Panc1 (cell line): Measurements from ENCODE around the gene GNAZ. TPM values are rescaled to one million over a fixed set of nuclear protein-coding genes. Genes with fewer than 3 reads are reported as not detected.

Experiments used
- ATAC-seq: fragments of 200-7000 bp; cut with Tn5 transposase; 2 replicates; pipeline ENCODE4 v1.9.1; 2020; ENCODE audit warnings: mild to moderate bottlenecking, moderate library complexity
- BruUV-seq: library from RNA; stranded (reverse); fragments of 400-500 nt; replicated peaks from 2 replicates; lab custom pipeline; 2021; lab: Mats Ljungman, UMichigan
- CTCF ChIA-PET: fragments of 300-600 bp; sonication (Branson Sonifier 250); formaldehyde crosslinking; loops from one replicate; lab custom pipeline; 2022; ENCODE audit warnings: antibody characterized with exemption; lab: Charles Lee
- POLR2A ChIA-PET: fragments of 300-600 bp; sonication (Branson Sonifier 250); formaldehyde crosslinking; loops from one replicate; lab custom pipeline; 2022; ENCODE audit warnings: antibody characterized with exemption; lab: Charles Lee
- DNase-seq: peaks from one replicate; pipeline ENCODE4 v3.0.0-alpha.2; 2010; ENCODE audit warnings: low read depth, low spot score
- H3K27ac ChIP-seq: 2 replicates; pipeline ENCODE4 v1.5.1; 2011; ENCODE audit warnings: mild to moderate bottlenecking, low read length, inconsistent platforms
- H3K27me3 ChIP-seq: fragments of 200-500 bp; sonication (Bioruptor generic); 2 replicates; pipeline ENCODE4 v1.6.0; 2014; ENCODE audit warnings: low read length, inconsistent platforms; ENCODE audit not compliant: control insufficient read depth, insufficient read depth
- H3K36me3 ChIP-seq: fragments of 200-500 bp; sonication (Bioruptor generic); 2 replicates; pipeline ENCODE4 v1.5.1; 2014; ENCODE audit warnings: inconsistent platforms, mild to moderate bottlenecking, low read length, moderate library complexity; ENCODE audit not compliant: control insufficient read depth, insufficient read depth
- H3K4me1 ChIP-seq: 2 replicates; pipeline ENCODE4 v1.5.1; 2011; ENCODE audit warnings: inconsistent platforms, mild to moderate bottlenecking, low read length, moderate library complexity; ENCODE audit not compliant: control insufficient read depth, insufficient read depth
- H3K4me3 ChIP-seq, 2 experiments: 2 replicates each; pipeline ENCODE4 v1.5.1; 2011 to 2012; ENCODE audit warnings: low read depth in 2 of 2, low read length in 2 of 2, mild to moderate bottlenecking in 2 of 2, inconsistent platforms in 1 of 2, moderate library complexity in 1 of 2
- H3K9me3 ChIP-seq: fragments of 200-500 bp; sonication (Bioruptor generic); 2 replicates; pipeline ENCODE4 v1.5.1; 2014; ENCODE audit warnings: low read depth, mild to moderate bottlenecking, inconsistent platforms, low read length, moderate library complexity; ENCODE audit not compliant: control insufficient read depth, insufficient read depth
- POLR2AphosphoS5 ChIP-seq: IDR thresholded peaks from 2 replicates; pipeline ENCODE4 v1.6.1; 2012; ENCODE audit warnings: mild to moderate bottlenecking, low read depth, low read length, moderate library complexity
- SIN3A ChIP-seq: IDR thresholded peaks from 2 replicates; pipeline ENCODE4 v1.6.1; 2012; ENCODE audit warnings: low read depth, mild to moderate bottlenecking, low read length, moderate library complexity, borderline replicate concordance; ENCODE audit not compliant: insufficient read depth
- TCF7L2 ChIP-seq: IDR thresholded peaks from 2 replicates; pipeline ENCODE4 v1.6.1; 2011; ENCODE audit warnings: mild to moderate bottlenecking, low read depth, low read length, inconsistent platforms
- in situ Hi-C: cut with HindIII; loops from 2 replicates; pipeline ENCODE4 v1.10.0; 2016; ENCODE audit warnings: low sequenced_read_pairs, low pct_unique_long_range_greater_than_20kb
- intact Hi-C: fragments of 100-400 bp; cut with micrococcal nuclease; formaldehyde crosslinking; loops from one replicate; pipeline ENCODE4 v1.10.0; 2022; ENCODE audit not compliant: unreplicated experiment
- total RNA-seq: library from RNA; stranded (reverse); gene quantifications from one replicate; pipeline ENCODE4 v1.2.1, GENCODE V29; 2021; ENCODE audit not compliant: unreplicated experiment
- TF ChIP-seq, protein P1 (sequence below), 2 experiments: IDR thresholded peaks; 2 replicates each; pipeline ENCODE4 v1.6.1; 2011 to 2012; ENCODE audit warnings: low read depth in 2 of 2, control low read depth in 1 of 2, low read length in 1 of 2, mild to moderate bottlenecking in 1 of 2, moderate library complexity in 1 of 2; ENCODE audit not compliant: insufficient read depth in 1 of 2
- TF ChIP-seq, protein P2 (sequence below): fragments of 450-650 bp; IDR thresholded peaks from 2 replicates; pipeline ENCODE4 v1.5.1; 2017; ENCODE audit warnings: mild to moderate bottlenecking

Gene GNAZ
- total RNA-seq, 1 experiment from 2014 or later, result 11.9 TPM

DNA sequence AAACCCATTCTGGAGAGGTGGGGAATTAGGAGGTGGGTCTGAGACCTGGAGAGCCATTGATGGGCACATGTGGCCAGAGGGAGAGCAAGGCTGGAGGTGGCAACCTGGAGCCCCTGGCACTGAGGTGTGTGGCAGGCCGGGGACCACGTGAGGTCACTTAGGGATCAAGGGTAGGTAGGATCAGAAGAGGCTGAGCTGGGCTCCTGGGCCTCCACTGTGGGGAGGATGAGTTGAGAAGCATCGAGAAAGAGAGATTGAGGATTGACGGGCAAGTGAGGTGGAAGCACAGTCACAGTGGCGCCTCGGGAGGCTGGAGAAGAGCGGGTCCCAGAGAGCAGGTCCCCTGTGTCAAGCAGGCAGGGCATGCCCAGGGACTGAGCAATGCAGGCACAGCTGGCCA lies 4.1 kb downstream of the GNAZ start:
- DNase-seq, result no peak
- no peaks in the 10 kb centered on the region for H3K36me3 ChIP-seq
- ChIA-PET CTCF (no interaction called here), POLR2A (interaction anchor here (0.6 kb wide), 1 partner anchor 1074 kb away, joined by 5 read pairs; no protein-coding TSS in a partner anchor)
- H3K9me3 ChIP-seq, result no peaks in the 10 kb centered on the region
- ATAC-seq, result no peak
- intact Hi-C loops, result no loop called here
- no peak overlapping the region for H3K4me3 ChIP-seq
- H3K27ac ChIP-seq, result no peak overlapping the region
- TF ChIP-seq TCF7L2 (no peak), POLR2AphosphoS5 (no peak), SIN3A (no peak)
- TF ChIP-seq, protein P1, sequence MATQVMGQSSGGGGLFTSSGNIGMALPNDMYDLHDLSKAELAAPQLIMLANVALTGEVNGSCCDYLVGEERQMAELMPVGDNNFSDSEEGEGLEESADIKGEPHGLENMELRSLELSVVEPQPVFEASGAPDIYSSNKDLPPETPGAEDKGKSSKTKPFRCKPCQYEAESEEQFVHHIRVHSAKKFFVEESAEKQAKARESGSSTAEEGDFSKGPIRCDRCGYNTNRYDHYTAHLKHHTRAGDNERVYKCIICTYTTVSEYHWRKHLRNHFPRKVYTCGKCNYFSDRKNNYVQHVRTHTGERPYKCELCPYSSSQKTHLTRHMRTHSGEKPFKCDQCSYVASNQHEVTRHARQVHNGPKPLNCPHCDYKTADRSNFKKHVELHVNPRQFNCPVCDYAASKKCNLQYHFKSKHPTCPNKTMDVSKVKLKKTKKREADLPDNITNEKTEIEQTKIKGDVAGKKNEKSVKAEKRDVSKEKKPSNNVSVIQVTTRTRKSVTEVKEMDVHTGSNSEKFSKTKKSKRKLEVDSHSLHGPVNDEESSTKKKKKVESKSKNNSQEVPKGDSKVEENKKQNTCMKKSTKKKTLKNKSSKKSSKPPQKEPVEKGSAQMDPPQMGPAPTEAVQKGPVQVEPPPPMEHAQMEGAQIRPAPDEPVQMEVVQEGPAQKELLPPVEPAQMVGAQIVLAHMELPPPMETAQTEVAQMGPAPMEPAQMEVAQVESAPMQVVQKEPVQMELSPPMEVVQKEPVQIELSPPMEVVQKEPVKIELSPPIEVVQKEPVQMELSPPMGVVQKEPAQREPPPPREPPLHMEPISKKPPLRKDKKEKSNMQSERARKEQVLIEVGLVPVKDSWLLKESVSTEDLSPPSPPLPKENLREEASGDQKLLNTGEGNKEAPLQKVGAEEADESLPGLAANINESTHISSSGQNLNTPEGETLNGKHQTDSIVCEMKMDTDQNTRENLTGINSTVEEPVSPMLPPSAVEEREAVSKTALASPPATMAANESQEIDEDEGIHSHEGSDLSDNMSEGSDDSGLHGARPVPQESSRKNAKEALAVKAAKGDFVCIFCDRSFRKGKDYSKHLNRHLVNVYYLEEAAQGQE (IDR thresholded peaks at IDR 0.05; ENCODE audit: insufficient read depth in 1 of 2, low read depth in 2 of 2, low read length in 1 of 2), result no peak
- TF ChIP-seq, protein P2, sequence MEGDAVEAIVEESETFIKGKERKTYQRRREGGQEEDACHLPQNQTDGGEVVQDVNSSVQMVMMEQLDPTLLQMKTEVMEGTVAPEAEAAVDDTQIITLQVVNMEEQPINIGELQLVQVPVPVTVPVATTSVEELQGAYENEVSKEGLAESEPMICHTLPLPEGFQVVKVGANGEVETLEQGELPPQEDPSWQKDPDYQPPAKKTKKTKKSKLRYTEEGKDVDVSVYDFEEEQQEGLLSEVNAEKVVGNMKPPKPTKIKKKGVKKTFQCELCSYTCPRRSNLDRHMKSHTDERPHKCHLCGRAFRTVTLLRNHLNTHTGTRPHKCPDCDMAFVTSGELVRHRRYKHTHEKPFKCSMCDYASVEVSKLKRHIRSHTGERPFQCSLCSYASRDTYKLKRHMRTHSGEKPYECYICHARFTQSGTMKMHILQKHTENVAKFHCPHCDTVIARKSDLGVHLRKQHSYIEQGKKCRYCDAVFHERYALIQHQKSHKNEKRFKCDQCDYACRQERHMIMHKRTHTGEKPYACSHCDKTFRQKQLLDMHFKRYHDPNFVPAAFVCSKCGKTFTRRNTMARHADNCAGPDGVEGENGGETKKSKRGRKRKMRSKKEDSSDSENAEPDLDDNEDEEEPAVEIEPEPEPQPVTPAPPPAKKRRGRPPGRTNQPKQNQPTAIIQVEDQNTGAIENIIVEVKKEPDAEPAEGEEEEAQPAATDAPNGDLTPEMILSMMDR, result no peak
- H3K4me1 ChIP-seq, result no peaks in the 10 kb centered on the region
- in situ Hi-C loops, result no loop called here
- BruUV-seq, result no TSS peak
- H3K27me3 ChIP-seq, result no peaks in the 10 kb centered on the region

DNA sequence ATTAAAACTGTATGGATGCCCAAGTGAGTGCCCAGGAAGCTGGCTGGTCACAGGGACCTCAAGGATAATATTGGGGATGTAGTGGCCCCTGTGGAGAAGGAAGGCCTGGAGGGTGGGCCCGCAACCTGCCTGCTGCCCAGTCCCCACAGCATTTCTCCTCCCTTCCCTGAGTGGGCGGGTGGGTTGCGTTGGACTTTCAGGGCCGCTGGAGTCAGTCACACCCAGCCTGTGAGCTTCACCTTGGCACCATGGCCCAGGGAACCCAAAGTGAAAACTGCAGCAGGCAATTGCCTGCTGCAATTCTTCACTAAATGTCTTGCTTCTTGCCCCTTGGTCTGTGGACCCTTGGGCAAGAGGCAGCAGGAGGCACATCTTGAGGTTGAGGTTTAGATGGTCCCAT lies 4.7 kb downstream of the GNAZ start:
- no peak overlapping the region for H3K27ac ChIP-seq
- BruUV-seq, result no TSS peak
- in situ Hi-C loops (no loop called here), intact Hi-C loops (no loop called here)
- H3K36me3 ChIP-seq, result no peaks in the 10 kb centered on the region
- POLR2A ChIA-PET, result interaction anchor here (0.6 kb wide), 1 partner anchor 1073 kb away, joined by 5 read pairs; no protein-coding TSS in a partner anchor
- ATAC-seq (no peak), DNase-seq (no peak)
- no peaks in the 10 kb centered on the region for H3K27me3 ChIP-seq
- no peak overlapping the region for H3K4me3 ChIP-seq
- H3K9me3 ChIP-seq, result no peaks in the 10 kb centered on the region
- TF ChIP-seq, protein P1 (IDR thresholded peaks at IDR 0.05; ENCODE audit: insufficient read depth in 1 of 2, low read depth in 2 of 2, low read length in 1 of 2), result no peak
- TF ChIP-seq, protein P2, result no peak
- no peak for TF ChIP-seq POLR2AphosphoS5
- TF ChIP-seq SIN3A, result no peak
- no peak for TF ChIP-seq TCF7L2
- CTCF ChIA-PET, result no interaction called here
- H3K4me1 ChIP-seq, result no peaks in the 10 kb centered on the region
